Suprapubic skin (tissue), 4 donors: ENCODE data around the gene HSD17B14. TPM values are rescaled to one million over a fixed set of nuclear protein-coding genes. Genes with fewer than 3 reads are reported as not detected.
"Not testable (repeated sequence)": the region's sequence is repeated elsewhere in the genome, so short reads cannot be mapped to it uniquely, and the experiment has no call there.

Source experiments
- DNase-seq, 2 donors: peaks; one replicate each; pipeline ENCODE4 v3.0.0-alpha.2; 2019; ENCODE audit warnings: low spot score in 2 of 2
- H3K27ac ChIP-seq: fragments of 200-600 bp; sonication (generic); one replicate; pipeline ENCODE4 v1.5.1; 2019
- H3K27me3 ChIP-seq: fragments of 200-600 bp; sonication (generic); one replicate; pipeline ENCODE4 v1.5.1; 2019
- H3K36me3 ChIP-seq: fragments of 200-600 bp; sonication (generic); one replicate; pipeline ENCODE4 v1.5.1; 2019
- H3K4me1 ChIP-seq: fragments of 200-600 bp; sonication (generic); one replicate; pipeline ENCODE4 v1.5.1; 2019
- H3K4me3 ChIP-seq: fragments of 200-600 bp; sonication (generic); one replicate; pipeline ENCODE4 v1.5.1; 2019; ENCODE audit warnings: mild to moderate bottlenecking
- H3K9me3 ChIP-seq: fragments of 200-600 bp; sonication (generic); one replicate; pipeline ENCODE4 v1.5.1; 2019
- CTCF ChIP-seq, 2 donors: fragments of 200-600 bp in 1 of 2; fragments of 450-650 bp in 1 of 2; sonication (generic) in 1 of 2; IDR thresholded peaks; one replicate each; pipeline ENCODE4 v1.5.1; 2016 to 2019; ENCODE audit warnings: antibody characterized with exemption in 2 of 2, mild to moderate bottlenecking in 1 of 2, moderate library complexity in 1 of 2
- EP300 ChIP-seq: sonication (generic); formaldehyde crosslinking; IDR thresholded peaks from one replicate; pipeline ENCODE4 v1.6.1; 2017; ENCODE audit warnings: antibody characterized with exemption
- POLR2A ChIP-seq, 2 donors: fragments of 450-650 bp; IDR thresholded peaks; one replicate each; pipeline ENCODE4 v1.6.1; 2017; ENCODE audit warnings: antibody characterized with exemption in 2 of 2, mild to moderate bottlenecking in 2 of 2, moderate library complexity in 2 of 2
- POLR2AphosphoS5 ChIP-seq, 3 donors: sonication (generic); formaldehyde crosslinking; IDR thresholded peaks; one replicate each; pipeline ENCODE4 v1.6.1; 2017; ENCODE audit warnings: antibody characterized with exemption in 3 of 3
- WGBS: methylation state at CpG from one replicate; pipeline ENCODE4 v1.1.5; 2018; 5-methylcytosine and 5-hydroxymethylcytosine counted together
- total RNA-seq, 4 donors: library from RNA; depleted of rRNA; stranded (reverse); fragments of >200 nt; gene quantifications; one replicate each; pipeline ENCODE4 v1.1.0, GENCODE V29; 2016

The HSD17B14 gene
- total RNA-seq, 4 donors from 2014 or later, result 2.5 to 3.4 (median 3.1) TPM

GRCh38 chr19:48772503-48772953 is 63.8 kb downstream of the HSD17B14 start:
- 71% methylated on average over 13 of the region's 13 CpGs for WGBS
- Histone ChIP-seq H3K9me3 (no peaks in the 10 kb centered on the region), H3K27me3 (no peaks in the 10 kb centered on the region), H3K4me1 (peaks cover 13% of the 10 kb centered on the region), H3K27ac (no peak overlapping the region), H3K4me3 (no peak overlapping the region), H3K36me3 (no peaks in the 10 kb centered on the region)
- no peak for TF ChIP-seq POLR2A (IDR thresholded peaks at IDR 0.05)
- TF ChIP-seq EP300, result no peak
- TF ChIP-seq CTCF (IDR thresholded peaks at IDR 0.05), result no peak
- TF ChIP-seq POLR2AphosphoS5 (IDR thresholded peaks at IDR 0.05), result no peak
- peak in 1 of 2 donors; percentile 86 for DNase-seq

GRCh38 chr19:48770734-48771472 is 65.4 kb downstream of the HSD17B14 start:
- no peaks in the 10 kb centered on the region for H3K36me3 ChIP-seq
- no peaks in the 10 kb centered on the region for H3K9me3 ChIP-seq
- H3K4me1 ChIP-seq, result peaks cover 13% of the 10 kb centered on the region
- H3K27me3 ChIP-seq, result no peaks in the 10 kb centered on the region
- peak overlapping the region; percentile 60 for H3K27ac ChIP-seq
- no peak overlapping the region for H3K4me3 ChIP-seq
- TF ChIP-seq CTCF (IDR thresholded peaks at IDR 0.05), result no peak
- TF ChIP-seq POLR2AphosphoS5 (IDR thresholded peaks at IDR 0.05), result no peak
- no peak for TF ChIP-seq POLR2A (IDR thresholded peaks at IDR 0.05)
- TF ChIP-seq EP300, result no peak
- WGBS, result 46% methylated on average over 20 of the region's 20 CpGs
- no peak for DNase-seq

- peak overlapping the region; percentile 60 for H3K27ac ChIP-seq
- no peaks in the 10 kb centered on the region for H3K9me3 ChIP-seq
- no peaks in the 10 kb centered on the region for H3K36me3 ChIP-seq
- no peak overlapping the region for H3K4me3 ChIP-seq
- H3K27me3 ChIP-seq, result no peaks in the 10 kb centered on the region
- no peak for TF ChIP-seq POLR2A (IDR thresholded peaks at IDR 0.05)
- TF ChIP-seq CTCF (IDR thresholded peaks at IDR 0.05), result no peak
- no peak for TF ChIP-seq EP300
- TF ChIP-seq POLR2AphosphoS5 (IDR thresholded peaks at IDR 0.05), result no peak
- H3K4me1 ChIP-seq, result peaks cover 13% of the 10 kb centered on the region
- WGBS, result 75% methylated on average over 7 of the region's 7 CpGs
- no peak for DNase-seq
These were observed 66.0 kb downstream of the HSD17B14 start for GRCh38 chr19:48770266-48770665.

- no peak overlapping the region for H3K27ac ChIP-seq
- 87% methylated on average over 11 of the region's 11 CpGs for WGBS
These were observed 67.1 kb downstream of the HSD17B14 start for GRCh38 chr19:48768994-48769713.

GRCh38 chr19:48768171-48768753 is 68.0 kb downstream of the HSD17B14 start:
- not testable (repeated sequence) for H3K36me3 ChIP-seq, H3K27ac ChIP-seq, H3K4me3 ChIP-seq, DNase-seq, H3K9me3 ChIP-seq, H3K27me3 ChIP-seq
- H3K4me1 ChIP-seq, result peaks cover 13% of the 10 kb centered on the region
- 45% methylated on average over 6 of the region's 6 CpGs for WGBS

More at GRCh38 chr19:48768994-48769713, 67.1 kb downstream of the HSD17B14 start:
- no peak for TF ChIP-seq CTCF (IDR thresholded peaks at IDR 0.05)
- TF ChIP-seq EP300, result no peak
- no peak for TF ChIP-seq POLR2AphosphoS5 (IDR thresholded peaks at IDR 0.05)
- no peak for TF ChIP-seq POLR2A (IDR thresholded peaks at IDR 0.05)
- DNase-seq, result no peak
- Histone ChIP-seq H3K4me1 (peaks cover 13% of the 10 kb centered on the region), H3K4me3 (no peak overlapping the region), H3K27me3 (no peaks in the 10 kb centered on the region), H3K9me3 (no peaks in the 10 kb centered on the region), H3K36me3 (no peaks in the 10 kb centered on the region)

GRCh38 chr19:48765816-48766215 is 70.5 kb downstream of the HSD17B14 start:
- WGBS, result 43% methylated on average over 5 of the region's 5 CpGs
- not testable (repeated sequence) for H3K27me3 ChIP-seq, DNase-seq, H3K4me1 ChIP-seq, H3K4me3 ChIP-seq, H3K36me3 ChIP-seq, H3K27ac ChIP-seq, H3K9me3 ChIP-seq
